SK-N-SH (cell line): ENCODE measurements around the gene ADAMTS9. TPM values are rescaled to one million over a fixed set of nuclear protein-coding genes. Genes with fewer than 3 reads are reported as not detected.

Experiments used
- CTCF ChIA-PET: fragments of 300-600, 350-600 bp; formaldehyde crosslinking; extraction: SDS; loops from one replicate; lab custom pipeline; 2021; lab: Yijun Ruan, JAX
- POLR2A ChIA-PET: fragments of 350-600 bp; sonication (Branson Sonifier 250); formaldehyde crosslinking; extraction: SDS; loops from one replicate; lab custom pipeline; 2020; ENCODE audit warnings: antibody characterized with exemption, inconsistent platforms; lab: Yijun Ruan, JAX
- DNase-seq: peaks from one replicate; pipeline ENCODE4 v3.0.0; 2012
- H2AFZ ChIP-seq: fragments of 200-600 bp; sonication (generic); 2 replicates; pipeline ENCODE4 v1.8.1; 2016; ENCODE audit warnings: antibody characterized with exemption, mild to moderate bottlenecking, low read depth
- H3F3A ChIP-seq: fragments of 200-600 bp; sonication (generic); replicated peaks from 2 replicates; pipeline ENCODE3; 2016; ENCODE audit warnings: antibody characterized with exemption, mild to moderate bottlenecking; ENCODE audit not compliant: insufficient read depth
- H3K27ac ChIP-seq, 2 experiments: fragments of 200-500 bp in 1 of 2; fragments of 200-600 bp in 1 of 2; sonication (Bioruptor generic) in 1 of 2; sonication (generic), shearing (Covaris generic) in 1 of 2; 2 replicates each; pipeline versions ENCODE4 v1.5.1 to v1.6.1; 2014 to 2016; ENCODE audit warnings: low read depth in 2 of 2, inconsistent platforms in 1 of 2, low read length in 1 of 2, mild to moderate bottlenecking in 1 of 2, mixed read lengths in 1 of 2
- H3K27me3 ChIP-seq: fragments of 200-600 bp; sonication (generic), shearing (Covaris generic); 2 replicates; pipeline ENCODE4 v1.6.1; 2016; ENCODE audit warnings: mixed run types; ENCODE audit not compliant: insufficient read depth
- H3K36me3 ChIP-seq, 2 experiments: fragments of 200-500 bp in 1 of 2; fragments of 200-600 bp in 1 of 2; sonication (Bioruptor generic) in 1 of 2; sonication (generic) in 1 of 2; replicated peaks in 1 of 2; 2 replicates each; pipeline versions ENCODE3 to v1.5.1; 2014 to 2016; ENCODE audit warnings: low read length in 1 of 2, mild to moderate bottlenecking in 1 of 2; ENCODE audit not compliant: insufficient read depth in 2 of 2, control insufficient read depth in 1 of 2
- H3K4me1 ChIP-seq, 2 experiments: fragments of 200-500 bp in 1 of 2; fragments of 200-600 bp in 1 of 2; sonication (Bioruptor generic) in 1 of 2; sonication (generic), shearing (Covaris generic) in 1 of 2; 2 replicates each; pipeline versions ENCODE4 v1.5.1 to v1.6.1; 2014 to 2016; ENCODE audit warnings: low read depth in 1 of 2, low read length in 1 of 2, mixed run types in 1 of 2; ENCODE audit not compliant: insufficient read depth in 2 of 2, control insufficient read depth in 1 of 2
- H3K4me2 ChIP-seq: fragments of 200-600 bp; sonication (generic), shearing (Covaris generic); 2 replicates; pipeline ENCODE4 v1.6.1; 2017; ENCODE audit warnings: mixed run types
- H3K4me3 ChIP-seq, 2 experiments: fragments of 200-500 bp in 1 of 2; fragments of 200-600 bp in 1 of 2; sonication (Bioruptor generic) in 1 of 2; sonication (generic), shearing (Covaris generic) in 1 of 2; 2 replicates each; pipeline versions ENCODE4 v1.5.1 to v1.8.1; 2014 to 2016; ENCODE audit warnings: low read depth in 2 of 2, inconsistent platforms in 1 of 2, low read length in 1 of 2, mild to moderate bottlenecking in 1 of 2, mixed read lengths in 1 of 2, moderate library complexity in 1 of 2
- H3K79me2 ChIP-seq: fragments of 200-600 bp; sonication (generic); 2 replicates; pipeline ENCODE4 v1.8.1; 2017; ENCODE audit warnings: mild to moderate bottlenecking; ENCODE audit not compliant: insufficient read depth
- H3K9ac ChIP-seq: fragments of 200-600 bp; sonication (generic); 2 replicates; pipeline ENCODE4 v1.6.1; 2017; ENCODE audit warnings: mixed run types
- H3K9me2 ChIP-seq: fragments of 200-600 bp; sonication (generic); 2 replicates; pipeline ENCODE4 v1.6.1; 2017; ENCODE audit warnings: mixed run types
- H3K9me3 ChIP-seq: fragments of 200-600 bp; sonication (generic); 2 replicates; pipeline ENCODE4 v1.6.1; 2017; ENCODE audit warnings: mixed run types, mild to moderate bottlenecking, moderate library complexity
- H4K20me1 ChIP-seq: fragments of 200-600 bp; sonication (generic); 2 replicates; pipeline ENCODE4 v1.6.1; 2017; ENCODE audit warnings: mild to moderate bottlenecking, mixed run types; ENCODE audit not compliant: insufficient read depth
- CHD2 ChIP-seq: fragments of 150-350 bp; IDR thresholded peaks from 2 replicates; pipeline ENCODE4 v1.6.1; 2018; ENCODE audit warnings: low read length; ENCODE audit not compliant: partially characterized antibody
- EZH2phosphoT487 ChIP-seq: fragments of 200-600 bp; sonication (generic); IDR thresholded peaks from 2 replicates; pipeline ENCODE4 v1.6.1; 2017; ENCODE audit warnings: low read depth, mixed run types, mild to moderate bottlenecking, antibody characterized with exemption, moderate library complexity, borderline replicate concordance
- FOXJ3 ChIP-seq: sonication (generic); formaldehyde crosslinking; IDR thresholded peaks from 2 replicates; pipeline ENCODE4 v1.5.1; 2020; ENCODE audit warnings: mild to moderate bottlenecking, missing genetic modification reagents
- FOXM1 ChIP-seq: IDR thresholded peaks from 2 replicates; pipeline ENCODE4 v1.4.0; 2012; ENCODE audit warnings: low read depth, mild to moderate bottlenecking
- MEF2A ChIP-seq: IDR thresholded peaks from 2 replicates; pipeline ENCODE4 v1.4.0; 2012; ENCODE audit warnings: low read depth, borderline replicate concordance
- MXI1 ChIP-seq: IDR thresholded peaks from 2 replicates; pipeline ENCODE4 v1.6.1; 2012; ENCODE audit warnings: mild to moderate bottlenecking, low read depth, low read length, improper control_type of control experiment
- NFIC ChIP-seq: IDR thresholded peaks from 2 replicates; pipeline ENCODE4 v1.4.0; 2012; ENCODE audit warnings: borderline replicate concordance
- POLR2AphosphoS5 ChIP-seq: IDR thresholded peaks from 2 replicates; pipeline ENCODE4 v1.6.1; 2012; ENCODE audit warnings: low read depth, low read length
- RFX5 ChIP-seq: IDR thresholded peaks from 2 replicates; pipeline ENCODE4 v1.6.1; 2012; ENCODE audit warnings: mild to moderate bottlenecking, improper control_type of control experiment, low read length
- RXRA ChIP-seq: IDR thresholded peaks from 2 replicates; pipeline ENCODE4 v1.4.0; 2012; ENCODE audit warnings: low read depth, mild to moderate bottlenecking, borderline replicate concordance
- SIN3A ChIP-seq: IDR thresholded peaks from 2 replicates; pipeline ENCODE4 v1.6.1; 2012; ENCODE audit warnings: low read depth, mild to moderate bottlenecking, low read length, moderate library complexity, borderline replicate concordance
- SMC3 ChIP-seq: IDR thresholded peaks from 2 replicates; pipeline ENCODE4 v1.6.1; 2012; ENCODE audit warnings: low read depth, low read length, improper control_type of control experiment
- TCF12 ChIP-seq: IDR thresholded peaks from 2 replicates; pipeline ENCODE4 v1.4.0; 2012
- YY1 ChIP-seq: IDR thresholded peaks from 2 replicates; pipeline ENCODE4 v1.4.0; 2012; ENCODE audit warnings: low read depth, mild to moderate bottlenecking
- WGBS: methylation state at CpG from one replicate; pipeline ENCODE4 v1.1.6; 2017; ENCODE audit warnings: low lambda C conversion rate; 5-methylcytosine and 5-hydroxymethylcytosine counted together
- polyA plus RNA-seq, 3 experiments: library from polyadenylated mRNA; depleted of rRNA; stranded (reverse); fragments of >200 nt; gene quantifications; 2 replicates each; pipeline ENCODE4 v1.2.3, GENCODE V29; 2012
- TF ChIP-seq, protein P1 (sequence below): fragments of 200-600 bp; sonication (generic); IDR thresholded peaks from 2 replicates; pipeline ENCODE4 v1.6.1; 2017; ENCODE audit warnings: antibody characterized with exemption, mild to moderate bottlenecking, moderate library complexity
- TF ChIP-seq, protein P2 (sequence below): IDR thresholded peaks from 2 replicates; pipeline ENCODE4 v1.4.0; 2012; ENCODE audit warnings: low read depth, borderline replicate concordance
- TF ChIP-seq, protein P3 (sequence below): IDR thresholded peaks from 2 replicates; pipeline ENCODE4 v1.4.0; 2012; ENCODE audit warnings: low read depth
- TF ChIP-seq, protein P4 (sequence below): IDR thresholded peaks from 2 replicates; pipeline ENCODE4; 2012
- TF ChIP-seq, protein P5 (sequence below): IDR thresholded peaks from 2 replicates; pipeline ENCODE4 v1.4.0; 2012; ENCODE audit warnings: low read depth, borderline replicate concordance

ADAMTS9 gene
- polyA plus RNA-seq, 1 of the 3 experiments (the other 2 are of a cell fraction) = 4.1 TPM

DNA sequence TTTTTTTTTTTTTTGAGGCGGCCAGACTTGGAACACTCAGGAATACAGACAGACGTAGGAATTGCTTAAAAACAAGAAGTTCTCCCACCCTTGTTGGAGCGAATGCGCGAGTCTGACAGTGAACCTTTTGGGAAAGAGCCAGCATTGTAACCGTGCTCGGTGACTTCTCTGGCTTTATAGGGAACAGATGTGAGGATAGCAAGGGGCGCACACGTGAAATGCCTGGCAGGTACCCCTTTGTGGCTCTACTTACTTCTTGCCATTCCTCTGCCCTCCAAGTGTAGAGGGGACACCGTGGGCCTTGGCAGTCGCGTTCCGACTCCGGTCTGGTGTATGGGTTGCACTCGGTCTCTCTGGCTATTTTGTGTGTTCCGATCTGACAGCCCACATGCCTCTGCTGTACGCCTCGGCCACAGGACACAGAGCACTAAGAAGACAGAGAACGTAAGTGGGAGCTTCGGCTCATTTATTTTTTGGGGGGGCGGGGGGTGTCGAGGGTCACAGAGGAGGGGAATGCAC, 126.4 kb downstream of the ADAMTS9 start (continued):
- TF ChIP-seq, protein P1, sequence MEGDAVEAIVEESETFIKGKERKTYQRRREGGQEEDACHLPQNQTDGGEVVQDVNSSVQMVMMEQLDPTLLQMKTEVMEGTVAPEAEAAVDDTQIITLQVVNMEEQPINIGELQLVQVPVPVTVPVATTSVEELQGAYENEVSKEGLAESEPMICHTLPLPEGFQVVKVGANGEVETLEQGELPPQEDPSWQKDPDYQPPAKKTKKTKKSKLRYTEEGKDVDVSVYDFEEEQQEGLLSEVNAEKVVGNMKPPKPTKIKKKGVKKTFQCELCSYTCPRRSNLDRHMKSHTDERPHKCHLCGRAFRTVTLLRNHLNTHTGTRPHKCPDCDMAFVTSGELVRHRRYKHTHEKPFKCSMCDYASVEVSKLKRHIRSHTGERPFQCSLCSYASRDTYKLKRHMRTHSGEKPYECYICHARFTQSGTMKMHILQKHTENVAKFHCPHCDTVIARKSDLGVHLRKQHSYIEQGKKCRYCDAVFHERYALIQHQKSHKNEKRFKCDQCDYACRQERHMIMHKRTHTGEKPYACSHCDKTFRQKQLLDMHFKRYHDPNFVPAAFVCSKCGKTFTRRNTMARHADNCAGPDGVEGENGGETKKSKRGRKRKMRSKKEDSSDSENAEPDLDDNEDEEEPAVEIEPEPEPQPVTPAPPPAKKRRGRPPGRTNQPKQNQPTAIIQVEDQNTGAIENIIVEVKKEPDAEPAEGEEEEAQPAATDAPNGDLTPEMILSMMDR = no peak
- TF ChIP-seq EZH2phosphoT487 (no peak), FOXM1 (no peak), CHD2 (no peak)
- TF ChIP-seq, all 33 proteins: peak for 0

DNA sequence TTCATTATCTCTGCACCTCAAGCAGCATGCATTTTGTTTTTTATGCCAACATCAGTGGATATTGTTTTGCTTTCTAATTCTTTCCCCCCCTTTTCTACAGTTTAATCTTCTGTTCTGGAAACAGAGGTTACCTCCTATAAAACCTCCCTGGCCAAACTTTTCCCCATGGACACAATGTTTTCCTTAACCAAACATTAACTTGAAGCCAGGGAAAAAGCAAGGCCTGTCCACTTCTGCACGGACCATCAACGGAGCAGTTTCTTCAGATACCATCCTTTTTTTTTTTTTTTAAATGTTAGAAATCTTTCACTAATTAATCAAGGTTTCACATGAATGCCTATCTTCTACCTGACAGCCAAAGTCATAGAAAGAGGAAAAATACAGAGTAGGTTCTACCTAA, 127.0 kb downstream of the ADAMTS9 start:
- Histone ChIP-seq H3K36me3 (peaks cover 0 to 53% of the 10 kb centered on the region in 2 experiments), H3K9ac (no peak overlapping the region), H4K20me1 (no peaks in the 10 kb centered on the region), H3K27me3 (no peaks in the 10 kb centered on the region), H2AFZ (no peak overlapping the region), H3K27ac (no peak overlapping the region), H3K4me1 (peaks cover 0 to 4% of the 10 kb centered on the region in 2 experiments; a peak in 2 of 4 replicates), H3K4me3 (no peak overlapping the region), H3K4me2 (no peak overlapping the region), H3K9me2 (no peaks in the 10 kb centered on the region), H3K79me2 (no peaks in the 10 kb centered on the region), H3K9me3 (no peaks in the 10 kb centered on the region), H3F3A (no peaks in the 10 kb centered on the region)
- CTCF ChIA-PET = no interaction called here
- 86% methylated on average over 2 of the region's 2 CpGs for WGBS
- TF ChIP-seq SIN3A = no peak
- no peak for TF ChIP-seq TCF12
- TF ChIP-seq, protein P2, sequence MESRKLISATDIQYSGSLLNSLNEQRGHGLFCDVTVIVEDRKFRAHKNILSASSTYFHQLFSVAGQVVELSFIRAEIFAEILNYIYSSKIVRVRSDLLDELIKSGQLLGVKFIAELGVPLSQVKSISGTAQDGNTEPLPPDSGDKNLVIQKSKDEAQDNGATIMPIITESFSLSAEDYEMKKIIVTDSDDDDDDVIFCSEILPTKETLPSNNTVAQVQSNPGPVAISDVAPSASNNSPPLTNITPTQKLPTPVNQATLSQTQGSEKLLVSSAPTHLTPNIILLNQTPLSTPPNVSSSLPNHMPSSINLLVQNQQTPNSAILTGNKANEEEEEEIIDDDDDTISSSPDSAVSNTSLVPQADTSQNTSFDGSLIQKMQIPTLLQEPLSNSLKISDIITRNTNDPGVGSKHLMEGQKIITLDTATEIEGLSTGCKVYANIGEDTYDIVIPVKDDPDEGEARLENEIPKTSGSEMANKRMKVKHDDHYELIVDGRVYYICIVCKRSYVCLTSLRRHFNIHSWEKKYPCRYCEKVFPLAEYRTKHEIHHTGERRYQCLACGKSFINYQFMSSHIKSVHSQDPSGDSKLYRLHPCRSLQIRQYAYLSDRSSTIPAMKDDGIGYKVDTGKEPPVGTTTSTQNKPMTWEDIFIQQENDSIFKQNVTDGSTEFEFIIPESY = no peak
- no peak for TF ChIP-seq NFIC
- no peak for TF ChIP-seq YY1
- no peak for TF ChIP-seq FOXJ3
- TF ChIP-seq, protein P3, sequence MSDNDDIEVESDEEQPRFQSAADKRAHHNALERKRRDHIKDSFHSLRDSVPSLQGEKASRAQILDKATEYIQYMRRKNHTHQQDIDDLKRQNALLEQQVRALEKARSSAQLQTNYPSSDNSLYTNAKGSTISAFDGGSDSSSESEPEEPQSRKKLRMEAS = no peak
- DNase-seq = no peak
- POLR2A ChIA-PET = no interaction called here

DNA sequence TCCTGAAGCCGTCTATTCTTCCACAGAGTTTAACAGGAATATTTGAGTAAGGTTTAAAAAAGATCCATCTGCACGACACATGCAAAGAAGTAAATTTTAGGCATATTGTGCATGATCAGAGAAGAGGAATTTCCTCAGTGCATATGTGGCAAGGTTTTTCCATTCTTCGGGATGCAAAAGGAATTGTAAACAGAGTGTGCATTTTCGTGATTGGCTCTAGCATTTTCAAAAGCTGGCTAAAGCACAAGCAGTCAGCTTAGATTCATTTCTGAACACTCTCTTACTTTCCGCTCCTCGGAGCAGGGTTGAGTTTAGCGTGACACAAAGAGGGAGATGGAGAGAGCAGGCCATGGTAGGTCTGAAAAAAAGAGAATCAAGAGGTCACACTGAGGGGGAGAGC, 128.2 kb downstream of the ADAMTS9 start:
- no peaks in the 10 kb centered on the region for H3F3A ChIP-seq
- H4K20me1 ChIP-seq = no peaks in the 10 kb centered on the region
- peaks cover 0 to 45% of the 10 kb centered on the region in 2 experiments for H3K36me3 ChIP-seq
- ChIA-PET CTCF (no interaction called here), POLR2A (no interaction called here)
- 88% methylated on average over 7 of the region's 7 CpGs for WGBS
- DNase-seq = no peak
- H3K4me2 ChIP-seq = no peak overlapping the region
- no peak overlapping the region for H3K9ac ChIP-seq
- no peak overlapping the region for H3K4me3 ChIP-seq
- H3K79me2 ChIP-seq = no peaks in the 10 kb centered on the region
- no peak overlapping the region; a peak in 1 of 4 replicates for H3K27ac ChIP-seq
- peaks cover 0 to 4% of the 10 kb centered on the region in 2 experiments; a peak in 2 of 4 replicates for H3K4me1 ChIP-seq
- H3K9me2 ChIP-seq = no peaks in the 10 kb centered on the region
- H2AFZ ChIP-seq = no peak overlapping the region
- no peaks in the 10 kb centered on the region for H3K9me3 ChIP-seq
- H3K27me3 ChIP-seq = no peaks in the 10 kb centered on the region
- TF ChIP-seq MXI1 (no peak), MEF2A (no peak), CHD2 (no peak), NFIC (no peak), TCF12 (no peak), RFX5 (no peak), SMC3 (no peak), SIN3A (no peak), RXRA (no peak), POLR2AphosphoS5 (no peak)
- TF ChIP-seq, protein P4, sequence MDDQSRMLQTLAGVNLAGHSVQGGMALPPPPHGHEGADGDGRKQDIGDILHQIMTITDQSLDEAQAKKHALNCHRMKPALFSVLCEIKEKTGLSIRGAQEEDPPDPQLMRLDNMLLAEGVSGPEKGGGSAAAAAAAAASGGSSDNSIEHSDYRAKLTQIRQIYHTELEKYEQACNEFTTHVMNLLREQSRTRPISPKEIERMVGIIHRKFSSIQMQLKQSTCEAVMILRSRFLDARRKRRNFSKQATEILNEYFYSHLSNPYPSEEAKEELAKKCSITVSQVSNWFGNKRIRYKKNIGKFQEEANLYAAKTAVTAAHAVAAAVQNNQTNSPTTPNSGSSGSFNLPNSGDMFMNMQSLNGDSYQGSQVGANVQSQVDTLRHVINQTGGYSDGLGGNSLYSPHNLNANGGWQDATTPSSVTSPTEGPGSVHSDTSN = no peak
- TF ChIP-seq, protein P5, sequence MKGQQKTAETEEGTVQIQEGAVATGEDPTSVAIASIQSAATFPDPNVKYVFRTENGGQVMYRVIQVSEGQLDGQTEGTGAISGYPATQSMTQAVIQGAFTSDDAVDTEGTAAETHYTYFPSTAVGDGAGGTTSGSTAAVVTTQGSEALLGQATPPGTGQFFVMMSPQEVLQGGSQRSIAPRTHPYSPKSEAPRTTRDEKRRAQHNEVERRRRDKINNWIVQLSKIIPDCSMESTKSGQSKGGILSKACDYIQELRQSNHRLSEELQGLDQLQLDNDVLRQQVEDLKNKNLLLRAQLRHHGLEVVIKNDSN = no peak
